ENCODE data around the gene MESP1.

DNA sequence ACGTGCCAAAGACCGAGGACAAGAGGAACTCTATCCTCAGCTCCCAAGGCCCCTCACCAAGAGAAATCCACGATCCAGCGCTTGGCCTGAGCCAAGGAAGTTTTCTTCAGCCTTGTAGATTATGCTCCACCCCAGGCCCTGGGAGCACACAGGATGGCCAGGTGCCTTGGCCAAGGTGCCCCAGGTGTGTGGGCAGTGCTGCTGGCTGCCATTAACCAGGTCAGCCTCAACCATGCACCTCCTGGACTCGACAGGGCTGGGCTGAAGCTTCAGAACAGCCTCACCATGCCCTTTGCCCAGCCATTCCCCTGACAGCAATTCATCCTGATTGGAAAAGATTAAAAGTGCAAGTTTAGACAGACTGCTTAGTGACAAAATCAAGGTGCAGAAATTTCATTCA lies 10.9 kb upstream of the MESP1 start:
- TF ChIP-seq, protein P1, sequence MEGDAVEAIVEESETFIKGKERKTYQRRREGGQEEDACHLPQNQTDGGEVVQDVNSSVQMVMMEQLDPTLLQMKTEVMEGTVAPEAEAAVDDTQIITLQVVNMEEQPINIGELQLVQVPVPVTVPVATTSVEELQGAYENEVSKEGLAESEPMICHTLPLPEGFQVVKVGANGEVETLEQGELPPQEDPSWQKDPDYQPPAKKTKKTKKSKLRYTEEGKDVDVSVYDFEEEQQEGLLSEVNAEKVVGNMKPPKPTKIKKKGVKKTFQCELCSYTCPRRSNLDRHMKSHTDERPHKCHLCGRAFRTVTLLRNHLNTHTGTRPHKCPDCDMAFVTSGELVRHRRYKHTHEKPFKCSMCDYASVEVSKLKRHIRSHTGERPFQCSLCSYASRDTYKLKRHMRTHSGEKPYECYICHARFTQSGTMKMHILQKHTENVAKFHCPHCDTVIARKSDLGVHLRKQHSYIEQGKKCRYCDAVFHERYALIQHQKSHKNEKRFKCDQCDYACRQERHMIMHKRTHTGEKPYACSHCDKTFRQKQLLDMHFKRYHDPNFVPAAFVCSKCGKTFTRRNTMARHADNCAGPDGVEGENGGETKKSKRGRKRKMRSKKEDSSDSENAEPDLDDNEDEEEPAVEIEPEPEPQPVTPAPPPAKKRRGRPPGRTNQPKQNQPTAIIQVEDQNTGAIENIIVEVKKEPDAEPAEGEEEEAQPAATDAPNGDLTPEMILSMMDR (IDR thresholded peaks at IDR 0.05): no peak
- TF ChIP-seq EZH2phosphoT487 (IDR thresholded peaks at IDR 0.05) (no peak), EZH2 (IDR thresholded peaks at IDR 0.05) (no peak)

Measured in neural progenitor cell (in vitro differentiated cells).